Upper lobe of left lung (tissue), 4 donors: ENCODE results near the gene FOXD4L3.
"Not testable (repeated sequence)": the region's sequence is repeated elsewhere in the genome, so short reads cannot be mapped to it uniquely, and the experiment has no call there.

Source experiments
- POLR2A ChIP-seq, 4 donors: fragments of 450-650 bp; IDR thresholded peaks; one replicate each; pipeline ENCODE4 v1.5.1; 2016 to 2017; ENCODE audit warnings: antibody characterized with exemption in 4 of 4, mild to moderate bottlenecking in 2 of 4
- TF ChIP-seq, protein P1 (sequence below), 6 experiments: fragments of 450-650 bp in 4 of 6; fragments of 200-600 bp in 2 of 6; sonication (generic) in 2 of 6; IDR thresholded peaks; one replicate each; pipeline ENCODE4 v1.5.1; 2016 to 2019; ENCODE audit warnings: antibody characterized with exemption in 6 of 6

DNA sequence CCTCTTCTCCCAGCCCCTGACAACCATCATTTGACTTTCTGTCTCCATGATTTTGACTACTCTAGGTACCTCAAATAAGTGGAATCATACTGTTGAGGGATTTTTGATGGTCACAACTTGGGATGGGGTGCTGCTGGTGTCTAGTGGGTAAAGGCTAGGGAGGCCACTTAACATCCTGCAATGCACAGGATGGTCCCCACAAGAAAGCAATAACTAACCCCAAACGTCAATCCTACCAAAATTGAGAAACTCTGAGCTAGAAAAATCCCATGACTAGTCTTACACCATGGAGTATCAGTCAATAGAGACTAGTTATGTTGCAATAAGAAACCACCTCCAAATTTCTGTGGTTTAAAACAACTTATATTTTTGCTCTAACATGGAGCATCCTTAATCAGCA, 29.5 kb downstream of the FOXD4L3 start:
- TF ChIP-seq, protein P1, sequence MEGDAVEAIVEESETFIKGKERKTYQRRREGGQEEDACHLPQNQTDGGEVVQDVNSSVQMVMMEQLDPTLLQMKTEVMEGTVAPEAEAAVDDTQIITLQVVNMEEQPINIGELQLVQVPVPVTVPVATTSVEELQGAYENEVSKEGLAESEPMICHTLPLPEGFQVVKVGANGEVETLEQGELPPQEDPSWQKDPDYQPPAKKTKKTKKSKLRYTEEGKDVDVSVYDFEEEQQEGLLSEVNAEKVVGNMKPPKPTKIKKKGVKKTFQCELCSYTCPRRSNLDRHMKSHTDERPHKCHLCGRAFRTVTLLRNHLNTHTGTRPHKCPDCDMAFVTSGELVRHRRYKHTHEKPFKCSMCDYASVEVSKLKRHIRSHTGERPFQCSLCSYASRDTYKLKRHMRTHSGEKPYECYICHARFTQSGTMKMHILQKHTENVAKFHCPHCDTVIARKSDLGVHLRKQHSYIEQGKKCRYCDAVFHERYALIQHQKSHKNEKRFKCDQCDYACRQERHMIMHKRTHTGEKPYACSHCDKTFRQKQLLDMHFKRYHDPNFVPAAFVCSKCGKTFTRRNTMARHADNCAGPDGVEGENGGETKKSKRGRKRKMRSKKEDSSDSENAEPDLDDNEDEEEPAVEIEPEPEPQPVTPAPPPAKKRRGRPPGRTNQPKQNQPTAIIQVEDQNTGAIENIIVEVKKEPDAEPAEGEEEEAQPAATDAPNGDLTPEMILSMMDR (IDR thresholded peaks at IDR 0.05), result not testable (repeated sequence)
- not testable (repeated sequence) for TF ChIP-seq POLR2A (IDR thresholded peaks at IDR 0.05)
